Tibial nerve (tissue), 4 donors: Measurements from ENCODE around the gene MAMDC2.

Experiments
- EP300 ChIP-seq, 2 donors: sonication (generic); formaldehyde crosslinking; IDR thresholded peaks; one replicate each; pipeline ENCODE4 v1.6.1; 2017; ENCODE audit warnings: antibody characterized with exemption in 2 of 2, mild to moderate bottlenecking in 1 of 2
- POLR2A ChIP-seq, 2 donors: fragments of 450-650 bp; IDR thresholded peaks; one replicate each; pipeline ENCODE4 v1.6.1; 2017; ENCODE audit warnings: antibody characterized with exemption in 2 of 2, mild to moderate bottlenecking in 2 of 2, moderate library complexity in 2 of 2
- TF ChIP-seq, protein P1 (sequence below), 5 experiments: fragments of 200-600 bp in 3 of 5; fragments of 450-650 bp in 2 of 5; sonication (generic) in 3 of 5; IDR thresholded peaks; one replicate each; pipeline ENCODE4 v1.5.1; 2016 to 2019; ENCODE audit warnings: antibody characterized with exemption in 5 of 5, mild to moderate bottlenecking in 3 of 5, moderate library complexity in 2 of 5

DNA sequence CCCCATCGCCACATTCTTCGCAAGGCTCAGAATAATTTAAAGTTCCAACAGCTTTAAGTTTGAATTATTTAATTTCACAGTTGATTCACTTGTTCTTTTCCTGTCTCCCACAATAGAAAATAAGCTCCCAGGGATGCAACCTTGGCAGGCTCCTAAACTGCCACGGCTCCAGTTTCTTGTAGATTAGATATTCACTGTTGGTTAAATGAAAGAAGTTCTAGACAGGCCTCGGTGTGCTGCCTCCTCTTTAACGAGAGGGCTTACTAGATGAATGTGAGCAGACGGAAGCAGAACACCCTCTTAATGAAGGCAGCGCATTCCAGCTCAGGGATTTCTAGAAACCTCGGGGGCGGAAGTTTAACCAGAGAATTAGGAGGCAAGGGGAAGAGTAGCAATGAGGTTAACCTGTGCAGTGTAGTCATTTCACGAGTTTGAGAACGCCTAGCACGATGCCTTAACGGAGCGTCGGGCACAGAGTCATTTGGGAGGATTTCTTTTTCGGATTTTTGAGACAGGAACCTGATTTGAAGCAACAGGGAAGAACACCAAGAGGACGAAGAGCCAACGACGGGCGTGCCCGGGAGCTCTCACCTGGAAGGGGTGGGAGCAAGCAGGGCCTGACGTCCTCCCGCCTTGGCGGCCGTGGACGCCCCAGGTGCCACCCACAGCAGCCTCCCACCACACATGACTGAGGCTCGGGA is 214.5 kb downstream of the MAMDC2 start:
- TF ChIP-seq, protein P1, sequence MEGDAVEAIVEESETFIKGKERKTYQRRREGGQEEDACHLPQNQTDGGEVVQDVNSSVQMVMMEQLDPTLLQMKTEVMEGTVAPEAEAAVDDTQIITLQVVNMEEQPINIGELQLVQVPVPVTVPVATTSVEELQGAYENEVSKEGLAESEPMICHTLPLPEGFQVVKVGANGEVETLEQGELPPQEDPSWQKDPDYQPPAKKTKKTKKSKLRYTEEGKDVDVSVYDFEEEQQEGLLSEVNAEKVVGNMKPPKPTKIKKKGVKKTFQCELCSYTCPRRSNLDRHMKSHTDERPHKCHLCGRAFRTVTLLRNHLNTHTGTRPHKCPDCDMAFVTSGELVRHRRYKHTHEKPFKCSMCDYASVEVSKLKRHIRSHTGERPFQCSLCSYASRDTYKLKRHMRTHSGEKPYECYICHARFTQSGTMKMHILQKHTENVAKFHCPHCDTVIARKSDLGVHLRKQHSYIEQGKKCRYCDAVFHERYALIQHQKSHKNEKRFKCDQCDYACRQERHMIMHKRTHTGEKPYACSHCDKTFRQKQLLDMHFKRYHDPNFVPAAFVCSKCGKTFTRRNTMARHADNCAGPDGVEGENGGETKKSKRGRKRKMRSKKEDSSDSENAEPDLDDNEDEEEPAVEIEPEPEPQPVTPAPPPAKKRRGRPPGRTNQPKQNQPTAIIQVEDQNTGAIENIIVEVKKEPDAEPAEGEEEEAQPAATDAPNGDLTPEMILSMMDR (IDR thresholded peaks at IDR 0.05) = no peak
- TF ChIP-seq POLR2A (IDR thresholded peaks at IDR 0.05) = no peak
- TF ChIP-seq EP300 (IDR thresholded peaks at IDR 0.05) = no peak
